Measurements from ENCODE around the gene CCNB3.

CCNB3 gene

DNA sequence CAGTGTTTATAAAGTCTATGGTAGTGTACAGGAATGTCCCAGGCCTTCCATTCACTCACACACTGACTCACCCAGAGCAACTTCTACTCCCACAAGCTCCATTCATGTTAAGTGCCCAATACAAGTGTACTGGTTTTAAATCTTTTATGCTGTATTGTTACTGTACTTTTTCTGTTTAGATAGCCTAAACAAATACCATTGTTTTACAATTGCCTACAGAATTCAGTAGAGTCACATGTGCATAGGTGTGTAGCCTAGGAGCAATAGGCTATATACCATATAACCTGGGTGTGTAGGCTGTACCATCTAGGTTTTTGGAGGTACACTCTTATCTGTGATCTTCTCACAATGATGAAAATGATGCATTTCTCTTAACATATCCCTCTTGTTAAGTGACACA lies 139.4 kb downstream of the CCNB3 start:
- no peak for DNase-seq (ENCODE audit: low read depth)

GRCh38 chrX:50372966-50373365 lies 168.4 kb downstream of the CCNB3 start:
- DNase-seq (ENCODE audit: low read depth): no peak

- DNase-seq (ENCODE audit: low read depth): no peak
Observed at GRCh38 chrX:50375481-50376267, 171.1 kb downstream of the CCNB3 start.

GRCh38 chrX:50381729-50382415 lies 177.3 kb downstream of the CCNB3 start:
- no peak for DNase-seq (ENCODE audit: low read depth)

DNA sequence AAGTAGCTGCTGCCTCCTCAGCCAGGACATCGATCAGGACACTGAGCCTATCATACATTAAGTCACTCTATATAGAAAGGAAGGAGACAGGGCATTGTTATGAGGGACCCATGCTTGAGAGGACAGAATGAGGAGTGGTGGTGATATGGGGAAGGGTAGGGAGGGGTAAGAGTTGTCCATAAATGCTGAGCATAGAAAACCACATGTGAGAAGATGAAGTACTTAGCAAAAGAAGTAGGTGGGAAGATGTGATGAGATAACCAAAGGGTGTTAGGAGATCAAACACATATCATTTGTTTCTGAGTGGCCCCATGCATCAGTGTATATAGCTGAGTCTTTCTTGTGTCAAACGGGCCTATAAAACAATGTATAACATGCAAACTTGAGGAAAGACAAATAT lies 182.0 kb downstream of the CCNB3 start:
- DNase-seq (ENCODE audit: low read depth): no peak

GRCh38 chrX:50393902-50394301 lies 189.3 kb downstream of the CCNB3 start:
- DNase-seq (ENCODE audit: low read depth): no peak
